BLaER1 (cell line): ENCODE results near the gene CCDC51.

Experiments used
- H3K27ac ChIP-seq: shearing (Covaris generic); formaldehyde crosslinking; 2 replicates; pipeline ENCODE4 v1.8.1; 2022
- H3K27me3 ChIP-seq: shearing (Covaris generic); formaldehyde crosslinking; 2 replicates; pipeline ENCODE4 v1.8.1; 2022
- H3K36me3 ChIP-seq: shearing (Covaris generic); formaldehyde crosslinking; 2 replicates; pipeline ENCODE4 v1.8.1; 2022
- H3K4me1 ChIP-seq: shearing (Covaris generic); formaldehyde crosslinking; 2 replicates; pipeline ENCODE4 v1.8.1; 2022
- H3K4me2 ChIP-seq: shearing (Covaris generic); formaldehyde crosslinking; 2 replicates; pipeline ENCODE4 v1.8.1; 2022
- H3K4me3 ChIP-seq: shearing (Covaris generic); formaldehyde crosslinking; 2 replicates; pipeline ENCODE4 v1.8.1; 2022
- H3K9ac ChIP-seq: shearing (Covaris generic); formaldehyde crosslinking; 2 replicates; pipeline ENCODE4 v1.8.1; 2022
- H3K9me3 ChIP-seq: shearing (Covaris generic); formaldehyde crosslinking; 2 replicates; pipeline ENCODE4 v1.8.1; 2022
- H4K20me1 ChIP-seq: shearing (Covaris generic); formaldehyde crosslinking; 2 replicates; pipeline ENCODE4 v1.8.1; 2022
- Cebpa-rat ChIP-seq: shearing (Covaris generic); IDR thresholded peaks from 2 replicates; pipeline ENCODE4 v1.8.1; 2022

The CCDC51 gene

DNA sequence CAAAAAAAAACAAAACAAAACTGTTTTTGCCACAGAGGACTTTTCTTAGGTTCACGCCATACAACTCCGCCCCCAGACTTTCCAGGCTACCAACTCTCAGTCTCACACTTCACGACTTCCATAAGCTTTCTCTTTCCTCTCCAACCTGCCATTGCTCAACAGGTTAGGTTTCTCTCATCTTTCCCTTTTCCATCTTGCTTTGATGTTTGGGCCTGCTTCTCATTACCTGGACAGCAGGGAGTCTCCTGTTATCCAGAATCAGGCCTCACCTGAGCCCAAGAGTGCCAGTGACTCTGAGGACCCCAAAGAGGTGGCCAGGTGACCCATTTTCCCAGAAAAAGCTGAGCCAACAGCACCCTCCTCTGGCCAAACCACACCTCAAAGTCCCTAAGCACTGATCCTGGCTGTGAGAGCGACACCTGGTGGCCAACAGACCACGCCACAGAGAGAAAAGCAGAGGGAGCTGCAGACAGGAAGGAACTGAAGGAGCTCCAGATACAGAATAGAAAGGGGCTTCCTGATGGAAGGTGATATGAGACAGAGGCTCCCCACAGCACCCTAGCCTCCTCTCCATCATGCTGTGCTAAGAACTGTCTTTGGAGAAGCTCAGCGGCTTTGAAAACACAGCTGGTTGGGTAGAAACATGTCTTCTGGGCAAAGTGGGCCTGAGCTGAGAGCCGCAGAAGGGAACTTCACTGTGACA lies 4.0 kb downstream of the CCDC51 start:
- Histone ChIP-seq H3K9me3 (no peaks in the 10 kb centered on the region), H3K36me3 (peaks cover 30% of the 10 kb centered on the region), H3K4me3 (no peak overlapping the region), H3K4me1 (peaks cover 34% of the 10 kb centered on the region), H3K27me3 (no peaks in the 10 kb centered on the region), H3K27ac (peak overlapping the region; percentile 37; the same call in 1 of the 2 replicates), H3K4me2 (peak overlapping the region; percentile 56), H4K20me1 (peaks cover 7% of the 10 kb centered on the region), H3K9ac (0 out of 2 replicates have a peak overlapping the region, but pooled peaks have one; percentile 18)
- no peak for TF ChIP-seq Cebpa-rat

DNA sequence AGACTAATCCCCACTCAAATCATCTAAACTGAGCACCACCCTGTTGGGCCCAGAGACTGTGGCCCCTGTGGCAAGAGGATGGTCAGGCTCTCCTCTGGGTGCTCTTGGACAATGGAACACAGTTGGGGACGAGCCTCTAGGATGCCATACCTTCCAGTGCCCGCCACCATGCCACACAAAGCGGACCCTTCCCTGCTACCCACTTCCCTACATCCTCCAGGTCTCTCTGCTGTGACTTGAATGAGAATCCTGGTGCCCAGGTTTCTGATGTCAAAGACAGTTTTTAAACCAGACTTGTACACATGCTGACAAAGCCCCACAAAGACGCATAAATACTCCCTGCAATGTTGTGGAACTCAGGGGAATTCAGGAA lies 4.7 kb downstream of the CCDC51 start:
- peak overlapping the region; percentile 46; the same call in 1 of the 2 replicates for H3K9ac ChIP-seq
- peaks cover 30% of the 10 kb centered on the region for H3K36me3 ChIP-seq
- H3K27ac ChIP-seq: 0 out of 2 replicates have a peak overlapping the region, but pooled peaks have one; percentile 2
- TF ChIP-seq Cebpa-rat: no peak
- no peak overlapping the region for H3K4me3 ChIP-seq
- H3K9me3 ChIP-seq: no peaks in the 10 kb centered on the region
- H3K4me1 ChIP-seq: peaks cover 39% of the 10 kb centered on the region
- H4K20me1 ChIP-seq: no peaks in the 10 kb centered on the region
- no peaks in the 10 kb centered on the region for H3K27me3 ChIP-seq
- no peak overlapping the region for H3K4me2 ChIP-seq

DNA sequence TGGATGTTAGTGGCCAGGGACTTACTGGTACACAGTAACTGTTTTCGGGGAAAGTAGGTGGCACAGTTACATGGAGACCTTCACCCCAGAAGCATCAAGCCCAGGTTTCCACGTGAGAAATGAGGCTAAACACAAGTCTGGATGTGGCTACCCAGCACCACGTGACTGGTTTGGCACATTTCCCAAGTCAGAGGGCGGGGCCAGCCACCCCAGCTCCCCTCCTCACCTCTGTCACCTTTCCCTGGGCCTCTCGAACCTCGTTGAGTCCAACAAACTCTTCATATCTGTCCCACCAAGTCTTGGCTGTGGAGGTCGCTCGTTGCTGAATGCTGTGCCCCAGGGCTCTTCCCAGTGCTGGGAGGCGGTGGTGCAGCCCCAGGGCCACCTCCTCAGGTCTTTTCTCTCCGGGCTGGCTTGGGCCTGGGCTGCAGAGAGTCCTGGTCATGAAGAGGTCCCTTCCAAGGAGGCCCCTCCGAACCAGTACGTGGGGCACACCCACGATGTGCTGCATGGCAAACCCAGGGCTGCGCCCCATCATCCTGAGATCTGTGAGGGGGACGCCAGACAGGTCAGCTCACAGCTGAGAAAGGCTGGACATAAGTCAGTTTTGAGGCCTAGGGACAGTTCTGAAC lies 5.2 kb downstream of the CCDC51 start:
- H3K9ac ChIP-seq: peak overlapping the region; percentile 46; the same call in 1 of the 2 replicates

DNA sequence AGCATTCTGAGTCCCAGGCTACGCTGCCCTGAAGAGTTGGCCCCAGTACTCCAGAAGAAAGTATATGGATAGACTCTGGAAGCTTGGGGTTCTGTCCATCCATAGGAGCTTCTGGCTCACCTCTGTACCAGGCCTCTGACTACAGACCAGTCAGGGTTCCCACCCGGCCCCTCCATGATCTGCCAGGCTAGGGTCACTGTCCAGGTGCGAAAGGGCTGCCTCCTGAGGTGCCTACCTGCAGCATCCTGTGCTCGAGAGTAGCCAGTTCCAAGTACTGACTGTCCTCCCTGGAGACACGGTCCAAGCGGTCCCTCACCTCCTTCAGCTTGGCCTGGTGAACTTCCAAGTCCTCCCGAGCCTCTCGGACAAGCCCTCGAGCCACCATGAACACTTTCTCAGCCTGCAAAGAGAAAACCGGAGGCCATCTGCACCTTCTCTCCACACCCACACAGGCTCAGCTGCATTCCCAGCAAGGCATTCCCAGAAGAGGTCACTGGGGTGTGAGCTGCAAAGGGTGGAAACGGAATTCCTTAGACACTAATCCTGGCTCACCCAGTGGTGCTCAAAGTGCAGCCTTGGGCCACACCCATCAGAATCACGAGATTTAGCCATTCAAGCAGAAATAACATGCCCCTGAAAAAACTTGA lies 6.3 kb downstream of the CCDC51 start:
- Histone ChIP-seq H3K27ac (no peak overlapping the region), H3K9ac (peak overlapping the region; percentile 46; the same call in 1 of the 2 replicates), H3K4me2 (no peak overlapping the region), H3K27me3 (no peaks in the 10 kb centered on the region), H3K36me3 (peaks cover 30% of the 10 kb centered on the region), H4K20me1 (no peaks in the 10 kb centered on the region), H3K9me3 (no peaks in the 10 kb centered on the region), H3K4me3 (no peak overlapping the region), H3K4me1 (peaks cover 32% of the 10 kb centered on the region)
- TF ChIP-seq Cebpa-rat: no peak

More for the DNA sequence above, 5.2 kb downstream of the CCDC51 start:
- Histone ChIP-seq H3K27ac (0 out of 2 replicates have a peak overlapping the region, but pooled peaks have one; percentile 2), H3K27me3 (no peaks in the 10 kb centered on the region), H4K20me1 (no peaks in the 10 kb centered on the region), H3K4me3 (no peak overlapping the region), H3K9me3 (no peaks in the 10 kb centered on the region), H3K4me1 (peaks cover 43% of the 10 kb centered on the region), H3K4me2 (no peak overlapping the region), H3K36me3 (peaks cover 30% of the 10 kb centered on the region)
- no peak for TF ChIP-seq Cebpa-rat

DNA sequence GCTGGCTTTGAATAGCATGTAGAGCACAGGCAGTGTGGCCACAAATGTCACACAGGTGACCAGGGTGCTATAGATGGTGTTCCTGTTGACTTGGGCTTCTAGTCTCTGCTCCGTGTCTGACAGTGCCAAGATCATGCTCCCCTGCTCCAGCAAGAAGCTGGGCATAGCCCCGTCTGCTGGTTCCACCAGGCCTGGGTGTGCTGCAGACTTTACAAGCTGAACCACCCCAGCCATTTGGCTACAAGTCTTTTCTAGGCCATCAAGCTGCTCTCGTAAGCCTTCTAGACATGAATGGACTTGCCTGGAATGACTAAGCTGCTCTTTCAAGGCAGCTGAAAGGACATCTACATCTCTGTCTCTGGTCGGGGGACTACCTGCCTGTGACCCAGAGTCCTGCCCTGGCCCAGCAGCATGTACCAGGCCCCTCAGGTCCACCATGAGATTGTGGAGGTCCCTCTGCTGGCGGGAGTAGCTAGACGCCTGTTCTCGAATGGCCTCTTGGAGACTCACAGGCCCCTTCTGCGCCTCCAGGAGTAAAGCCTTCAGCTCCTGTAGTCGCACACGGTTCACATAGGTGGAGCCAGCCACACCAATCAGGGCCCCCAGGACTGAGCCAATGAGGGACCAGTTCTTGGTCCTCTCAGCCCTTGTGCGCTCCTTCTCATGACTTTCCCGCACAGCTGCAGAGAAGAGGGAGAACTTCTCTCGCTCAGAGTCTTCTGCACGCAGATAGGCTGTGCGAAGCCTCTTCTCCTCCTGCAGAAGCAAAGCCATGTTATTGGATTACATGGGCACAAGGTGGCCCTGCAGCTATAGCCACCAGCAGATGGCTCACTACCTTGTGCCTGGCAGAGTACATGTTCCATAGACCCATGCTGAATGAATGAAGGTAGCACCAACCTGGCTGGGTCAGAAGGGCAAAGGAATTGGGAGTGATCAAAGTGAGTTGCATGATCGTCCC lies 7.2 kb downstream of the CCDC51 start:
- H3K27me3 ChIP-seq: no peaks in the 10 kb centered on the region
- no peak overlapping the region for H3K4me3 ChIP-seq
- H3K4me2 ChIP-seq: no peak overlapping the region
- peaks cover 7% of the 10 kb centered on the region; the same call in 1 of the 2 replicates for H4K20me1 ChIP-seq
- no peaks in the 10 kb centered on the region for H3K9me3 ChIP-seq
- TF ChIP-seq Cebpa-rat: no peak
- H3K27ac ChIP-seq: no peak overlapping the region
- peaks cover 32% of the 10 kb centered on the region for H3K4me1 ChIP-seq
- H3K9ac ChIP-seq: no peak overlapping the region
- H3K36me3 ChIP-seq: peaks cover 30% of the 10 kb centered on the region

DNA sequence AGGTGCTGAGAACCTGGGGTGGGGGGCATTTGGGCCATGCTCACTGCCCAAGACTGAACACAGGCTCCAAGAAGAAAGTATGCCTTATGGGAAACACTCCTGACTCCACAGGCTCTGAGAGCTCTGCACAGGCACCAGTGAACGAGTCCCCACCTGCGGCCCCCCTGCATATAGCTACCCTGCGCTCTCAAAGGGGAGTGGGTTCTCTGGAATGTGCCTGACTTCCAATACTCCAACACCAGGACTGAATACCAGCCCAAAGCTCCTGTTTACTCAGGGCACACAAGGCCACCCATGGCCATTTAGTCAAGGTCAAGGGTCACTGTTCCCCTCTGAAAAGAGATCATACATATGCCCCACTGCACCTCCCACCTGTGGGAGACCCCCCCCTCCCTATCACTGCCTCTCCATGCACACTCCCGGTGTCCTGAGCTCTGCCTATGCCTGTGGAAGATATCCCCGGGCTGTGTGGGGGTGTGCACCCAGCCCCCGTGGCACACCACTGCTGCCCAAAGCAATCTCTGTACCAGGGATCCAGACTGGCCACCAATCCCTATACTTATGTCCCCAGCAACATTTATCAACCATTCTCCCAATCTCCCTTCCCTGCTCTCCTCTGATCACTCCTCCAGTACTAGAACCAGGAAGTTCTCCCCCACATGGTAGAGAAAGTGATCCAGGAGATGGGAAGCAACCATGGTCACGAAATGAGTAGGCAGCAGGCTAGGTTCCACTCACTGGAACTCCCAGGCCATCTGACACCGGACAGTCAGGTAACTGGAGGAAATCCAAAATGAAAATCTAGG lies 8.5 kb downstream of the CCDC51 start:
- H4K20me1 ChIP-seq: peaks cover 16% of the 10 kb centered on the region
- H3K9ac ChIP-seq: no peak overlapping the region
- H3K27ac ChIP-seq: no peak overlapping the region
- TF ChIP-seq Cebpa-rat: no peak
- peaks cover 39% of the 10 kb centered on the region for H3K4me1 ChIP-seq
- H3K4me3 ChIP-seq: no peak overlapping the region
- H3K9me3 ChIP-seq: no peaks in the 10 kb centered on the region
- no peak overlapping the region for H3K4me2 ChIP-seq
- H3K36me3 ChIP-seq: peaks cover 30% of the 10 kb centered on the region
- H3K27me3 ChIP-seq: no peaks in the 10 kb centered on the region

DNA sequence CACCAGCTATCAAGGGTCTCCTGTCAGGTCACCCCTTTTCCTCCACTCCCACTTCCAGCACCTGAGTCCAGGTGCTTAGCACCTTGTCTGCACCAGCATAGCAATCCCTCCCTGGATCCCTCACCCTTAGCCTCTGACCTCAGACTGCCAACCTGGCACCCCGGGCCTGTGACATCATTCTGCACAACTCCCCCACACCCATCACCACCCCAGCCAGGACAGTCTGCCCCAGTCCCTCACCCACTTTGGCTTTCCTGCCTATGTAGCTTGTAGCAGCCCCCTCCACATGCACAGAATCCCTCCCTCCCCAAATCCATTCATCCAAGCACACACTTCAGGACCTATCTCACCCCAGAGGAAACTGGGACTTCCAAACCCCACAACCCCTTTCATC lies 9.2 kb downstream of the CCDC51 start:
- peaks cover 42% of the 10 kb centered on the region for H3K4me1 ChIP-seq
- peaks cover 24% of the 10 kb centered on the region for H4K20me1 ChIP-seq
- H3K36me3 ChIP-seq: peaks cover 30% of the 10 kb centered on the region
- H3K27me3 ChIP-seq: no peaks in the 10 kb centered on the region
- no peak overlapping the region for H3K4me3 ChIP-seq
- no peak for TF ChIP-seq Cebpa-rat
- H3K4me2 ChIP-seq: peak overlapping the region; percentile 98
- no peak overlapping the region for H3K9ac ChIP-seq
- peak overlapping the region; percentile 98; the same call in 1 of the 2 replicates for H3K27ac ChIP-seq
- H3K9me3 ChIP-seq: no peaks in the 10 kb centered on the region

DNA sequence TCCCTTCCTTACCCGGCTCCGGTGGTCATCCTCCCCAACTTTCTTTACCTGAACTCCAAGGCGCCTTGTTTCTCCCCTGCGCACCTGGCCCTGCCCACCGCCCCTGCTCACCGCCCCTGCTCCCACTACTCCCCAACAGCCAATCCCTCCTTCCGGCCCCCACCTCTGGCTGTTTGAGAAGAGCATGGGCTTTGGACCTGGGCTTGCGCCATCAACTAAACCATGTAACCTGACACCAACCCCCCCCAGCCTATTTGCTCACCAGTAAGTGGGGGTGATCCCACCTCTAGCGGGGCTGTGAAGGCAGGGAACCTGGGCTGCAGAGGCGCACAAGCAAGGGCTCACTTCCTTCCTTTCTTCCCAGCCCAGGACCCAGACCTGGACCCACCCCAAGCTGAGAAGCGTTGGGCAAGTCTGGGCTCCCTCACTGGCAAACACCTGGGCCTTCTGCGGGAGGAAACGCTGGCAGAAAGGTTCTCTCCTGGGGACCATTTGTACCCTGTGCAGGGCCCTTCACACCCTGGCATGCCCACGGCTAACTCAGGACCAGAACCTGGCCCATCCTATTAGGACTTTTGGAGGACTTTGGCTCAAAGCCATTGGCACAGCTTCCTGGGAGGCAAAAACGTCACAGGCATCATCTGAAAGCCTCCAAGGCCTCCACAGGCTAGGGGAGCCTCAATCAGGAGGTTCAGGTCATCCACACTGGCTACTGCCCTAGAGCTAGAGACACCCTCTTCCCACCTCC lies 9.8 kb downstream of the CCDC51 start, which contains the start of gene PLXNB1:
Gene PLXNB1, minus strand, starts transcription at position 127 of the 748 bp plus-strand sequence. CDS start 5,475 bp downstream, outside the sequence.
- Histone ChIP-seq H3K36me3 (peaks cover 35% of the 10 kb centered on the region), H3K27ac (peak within 1 kb of the TSS; percentile 98), H4K20me1 (peaks cover 29% of the 10 kb centered on the region), H3K27me3 (no peaks in the 10 kb centered on the region), H3K9ac (peak within 1 kb of the TSS; percentile 98), H3K4me1 (peaks cover 48% of the 10 kb centered on the region), H3K9me3 (no peaks in the 10 kb centered on the region), H3K4me3 (peak within 1 kb of the TSS; percentile 95), H3K4me2 (peak within 1 kb of the TSS; percentile 98)
- TF ChIP-seq Cebpa-rat: no peak
